Kidney glomerular epithelial cell (primary cell): Measurements from ENCODE around the gene CRISPLD2.
"Not testable (repeated sequence)": the region's sequence is repeated elsewhere in the genome, so short reads cannot be mapped to it uniquely, and the experiment has no call there.

ENCODE experiments used
- DNase-seq: peaks from one replicate; lab custom pipeline; 2025; lab: John Stamatoyannopoulos, UW

Gene CRISPLD2

DNA sequence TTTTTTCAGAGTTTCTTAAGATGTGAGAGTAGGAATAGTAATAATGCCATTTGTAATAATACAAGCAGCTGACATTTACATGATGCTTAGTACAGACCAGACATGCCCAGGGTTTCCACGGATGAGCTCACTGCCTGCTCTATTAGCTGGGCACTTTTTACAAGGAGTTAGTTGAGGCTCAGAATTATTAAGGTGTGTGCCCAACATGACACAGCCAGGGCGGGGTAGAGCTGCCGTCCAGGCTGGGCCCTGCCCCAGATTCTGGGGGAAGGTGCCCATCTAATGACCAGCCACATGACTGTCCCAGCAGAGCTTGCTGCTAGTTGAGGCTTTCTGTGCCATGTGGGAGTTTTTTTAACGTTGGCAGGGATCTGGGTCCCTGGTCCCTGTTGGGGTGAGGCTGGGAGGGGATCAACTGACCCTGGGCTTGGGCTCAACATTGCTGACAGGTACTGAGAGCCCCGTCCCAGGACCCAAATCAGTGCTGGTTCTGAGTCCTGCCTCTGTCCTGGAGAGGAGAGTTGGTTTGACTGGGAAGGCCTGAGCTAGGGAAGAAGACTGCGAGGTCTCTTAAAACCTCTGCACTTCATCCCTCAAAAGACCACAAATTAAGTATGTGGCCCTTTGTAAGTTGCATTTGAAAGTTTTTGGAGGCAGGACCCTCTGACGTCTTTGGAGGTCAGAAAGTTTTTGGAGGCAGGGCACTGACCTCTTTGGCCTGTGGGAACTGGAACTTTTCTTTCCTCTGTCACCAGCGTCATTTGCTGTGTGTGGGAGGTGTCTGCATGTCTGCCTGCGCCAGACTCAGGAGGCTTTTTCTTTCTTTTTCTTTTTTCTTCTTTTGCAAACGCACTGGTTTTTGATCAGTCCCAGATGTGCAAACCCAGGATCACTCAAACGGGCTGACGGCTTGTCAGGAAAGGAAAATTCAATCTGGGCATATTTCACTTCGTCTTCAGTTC is 2.2 kb downstream of the CRISPLD2 start:
- DNase-seq, result no peak

GRCh38 chr16:84822990-84823389 is 3.2 kb downstream of the CRISPLD2 start:
- no peak for DNase-seq

DNA sequence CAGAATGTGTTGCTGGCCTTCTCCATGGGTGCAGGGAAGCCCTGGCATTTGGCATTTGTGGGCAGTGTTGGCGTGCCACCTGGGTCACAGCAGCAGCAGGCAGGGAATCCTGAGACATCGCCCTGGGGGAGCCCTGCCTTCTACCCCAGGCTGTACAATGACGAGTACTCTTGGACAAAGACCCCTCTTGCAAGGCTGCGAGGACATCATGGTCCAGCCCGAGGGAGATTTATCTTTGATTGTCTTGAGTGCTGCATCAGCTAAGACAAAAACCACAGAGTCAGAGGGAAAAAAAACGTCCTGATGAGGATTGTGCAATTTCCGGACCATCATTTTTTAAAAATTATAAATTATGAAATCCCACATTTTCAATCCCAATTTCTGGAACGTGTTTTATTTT is 3.7 kb downstream of the CRISPLD2 start:
- no peak for DNase-seq

DNA sequence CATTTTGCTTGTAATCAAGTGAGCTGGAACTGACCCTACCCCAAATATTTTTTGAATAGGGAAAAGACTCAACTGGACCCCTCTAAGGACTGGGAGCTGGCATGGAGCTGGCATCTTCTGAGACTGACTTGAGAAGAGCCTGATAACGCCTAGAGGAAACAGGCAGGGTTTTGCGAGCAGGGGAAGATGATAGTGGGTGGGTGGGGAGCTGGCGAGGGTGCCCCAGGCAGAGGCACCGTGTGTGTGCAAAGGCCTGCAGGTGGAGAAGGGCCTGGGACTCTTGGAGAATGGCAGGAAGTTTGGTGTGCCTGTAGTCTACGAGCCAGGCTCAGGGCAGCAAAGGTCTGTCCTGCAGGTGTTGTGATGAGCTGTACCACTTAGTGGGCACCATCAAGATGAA is 4.1 kb downstream of the CRISPLD2 start:
- DNase-seq, result no peak

DNA sequence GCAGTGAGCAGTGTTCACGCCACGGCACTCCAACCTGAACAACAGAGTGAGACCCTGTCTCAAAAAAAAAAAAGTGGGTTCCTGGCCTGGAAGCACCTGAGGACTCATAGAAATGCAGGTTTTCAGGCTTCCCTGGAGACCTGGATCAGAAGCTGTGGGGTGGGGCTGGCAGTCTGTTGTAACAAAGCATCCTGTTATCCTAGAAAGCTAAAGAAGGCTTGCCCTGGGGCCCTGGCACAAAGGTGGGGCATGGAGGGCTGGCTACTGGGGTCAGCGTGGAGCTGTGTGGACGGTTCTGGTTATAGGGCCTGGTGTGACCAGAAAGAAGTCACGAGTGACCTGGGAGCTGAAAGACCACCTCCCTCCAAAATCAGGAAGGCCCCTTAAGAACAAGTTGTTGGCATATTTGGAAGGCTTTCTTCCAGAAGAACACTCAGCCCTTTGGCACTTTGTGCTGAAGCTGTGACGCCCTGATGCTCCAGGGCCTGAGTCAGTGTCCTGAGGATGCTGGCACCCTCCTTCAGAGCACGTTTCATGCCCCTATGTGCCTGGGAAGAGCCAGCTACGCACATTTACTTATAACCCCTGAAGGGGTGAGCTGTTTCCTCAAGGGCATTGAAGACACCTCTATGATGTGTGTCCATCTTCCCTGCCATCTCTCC is 6.2 kb downstream of the CRISPLD2 start:
- DNase-seq, result no peak

DNA sequence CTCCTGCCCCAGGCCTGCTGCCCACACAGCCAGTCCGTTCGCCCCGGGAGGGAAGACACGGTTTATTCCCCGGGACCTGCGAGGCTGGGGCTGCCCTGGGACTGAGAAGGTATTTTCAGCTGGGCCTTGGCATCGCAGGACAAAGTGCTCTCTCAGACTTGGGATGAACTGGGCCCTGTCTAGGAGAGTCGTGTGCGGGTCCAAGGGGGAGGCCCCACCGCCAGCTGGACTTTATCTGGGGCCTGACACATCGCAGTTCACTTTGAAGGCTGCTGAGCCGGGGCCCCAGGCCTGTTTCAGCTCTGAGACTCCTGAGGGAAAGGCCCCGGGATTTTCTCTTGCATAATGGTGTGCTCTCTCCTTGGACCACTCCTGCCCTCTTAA is 6.8 kb downstream of the CRISPLD2 start:
- no peak for DNase-seq

DNA sequence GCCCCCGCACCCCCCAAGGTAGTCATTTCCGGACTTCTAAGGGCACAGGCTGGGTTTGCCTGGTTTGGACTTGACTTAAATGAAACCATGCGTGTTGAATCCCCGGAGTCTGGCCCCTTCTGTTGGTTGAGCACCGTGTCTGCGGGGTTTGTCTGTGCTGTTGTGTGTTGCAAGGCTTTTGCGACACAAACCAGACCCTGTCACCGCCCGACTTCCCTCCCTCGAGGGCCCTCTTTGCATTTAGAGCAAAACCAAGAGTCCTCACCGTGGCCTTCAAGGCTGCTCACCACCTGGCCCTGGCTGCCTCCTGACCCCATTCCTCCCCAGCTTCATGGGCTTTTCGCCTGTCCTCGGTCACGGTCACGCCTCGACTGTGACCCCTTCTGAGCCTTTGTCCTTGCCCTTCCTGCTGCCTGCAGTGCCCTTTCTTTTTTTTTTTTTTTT is 7.4 kb downstream of the CRISPLD2 start:
- no peak for DNase-seq

GRCh38 chr16:84827897-84828296 is 8.1 kb downstream of the CRISPLD2 start:
- no peak for DNase-seq

DNA sequence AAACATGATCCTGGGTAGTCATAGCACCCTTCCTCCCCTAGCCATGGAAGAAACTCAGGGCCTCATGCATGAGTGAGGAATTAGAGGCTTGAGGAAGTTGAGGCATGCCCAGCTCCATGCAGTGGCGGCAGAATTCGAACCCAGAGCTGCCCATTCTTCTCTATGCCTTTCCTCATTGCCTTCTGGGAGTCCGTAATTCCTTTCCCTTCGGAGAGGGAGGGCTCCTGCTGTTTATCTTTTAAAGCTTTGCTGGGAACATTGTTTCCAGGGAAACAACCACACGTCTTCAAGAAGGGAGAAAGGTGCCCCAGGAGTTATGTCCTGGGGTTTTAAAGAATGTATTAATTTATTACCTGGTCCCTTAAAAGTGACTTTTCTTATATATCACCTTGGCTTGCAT is 8.5 kb downstream of the CRISPLD2 start:
- DNase-seq, result peak; percentile 18

DNA sequence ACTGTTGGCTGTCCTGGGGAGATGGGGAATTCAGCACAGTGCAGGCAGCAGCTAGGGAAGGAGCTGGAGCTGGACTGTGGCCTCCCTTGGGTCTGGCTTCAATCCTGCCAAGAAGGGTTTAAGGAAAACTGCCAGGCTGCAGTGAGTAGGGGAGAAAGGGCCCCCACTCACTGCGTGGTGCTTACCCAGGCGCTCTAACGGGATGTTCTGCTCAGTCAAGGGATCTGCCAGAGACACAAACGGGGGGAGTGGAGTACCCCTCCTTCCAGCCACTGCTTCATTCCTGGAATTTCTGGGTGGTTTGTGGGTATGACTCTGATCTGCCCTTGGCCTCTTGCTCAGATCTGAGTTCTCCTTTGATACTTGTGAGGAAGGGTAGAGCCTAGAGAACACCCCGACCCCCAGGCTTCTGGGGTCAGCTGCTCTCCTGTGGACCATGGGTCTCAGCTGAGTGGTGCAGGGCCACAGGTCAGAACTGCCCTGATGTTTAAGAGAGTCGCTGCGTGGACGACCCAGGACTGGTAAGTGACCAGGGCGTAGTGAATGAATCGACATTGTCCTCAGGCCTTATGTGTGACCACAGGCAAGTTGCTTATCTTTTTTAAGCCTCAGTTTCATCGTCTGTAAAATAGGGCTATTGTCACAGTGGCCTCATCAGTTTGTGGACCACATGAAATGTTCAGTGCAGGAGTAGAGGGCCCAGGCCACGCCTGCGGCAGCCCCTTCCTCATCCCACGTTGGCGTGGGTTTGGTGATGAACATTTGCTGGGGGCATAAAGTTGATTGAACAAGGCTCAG is 9.6 kb downstream of the CRISPLD2 start:
- DNase-seq, result peak; percentile 85

DNA sequence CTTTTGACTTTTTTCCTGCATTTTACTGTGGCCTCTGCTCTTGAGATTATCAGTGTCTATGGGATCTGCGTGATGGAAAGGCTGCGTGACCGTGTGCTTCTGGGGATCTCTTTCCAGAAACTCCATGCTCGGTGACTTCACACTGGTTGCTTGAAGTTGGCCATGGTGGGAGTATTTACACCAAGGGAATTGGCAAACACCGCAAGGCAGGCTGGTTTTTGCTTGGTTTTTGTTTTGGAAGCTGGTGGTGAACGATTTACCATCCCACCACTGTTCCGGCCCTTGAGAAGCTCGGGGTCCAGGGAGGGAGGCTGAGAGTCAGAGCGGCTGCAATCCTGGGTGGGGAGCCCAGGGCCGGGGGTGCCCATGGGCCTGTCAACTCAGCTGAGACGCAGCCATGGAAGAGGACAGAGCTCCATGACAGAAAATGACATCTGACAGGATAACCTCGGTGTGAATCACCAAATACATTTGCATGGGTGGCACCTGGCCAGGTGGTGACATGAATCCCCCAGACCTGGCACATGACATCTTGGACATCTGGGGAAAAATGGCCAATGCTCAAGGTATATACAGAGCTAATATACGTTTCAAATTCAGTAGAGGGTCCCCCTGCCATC is 11.1 kb downstream of the CRISPLD2 start:
- DNase-seq, result no peak

GRCh38 chr16:84831728-84832127 is 11.9 kb downstream of the CRISPLD2 start:
- not testable (repeated sequence) for DNase-seq

GRCh38 chr16:84832488-84833143 is 12.8 kb downstream of the CRISPLD2 start:
- peak; percentile 89 for DNase-seq

GRCh38 chr16:84833144-84833500 is 13.3 kb downstream of the CRISPLD2 start:
- DNase-seq, result no peak

GRCh38 chr16:84833542-84834402 is 14.0 kb downstream of the CRISPLD2 start:
- DNase-seq, result no peak

- DNase-seq, result no peak
These were observed 14.6 kb downstream of the CRISPLD2 start for GRCh38 chr16:84834403-84834772.

DNA sequence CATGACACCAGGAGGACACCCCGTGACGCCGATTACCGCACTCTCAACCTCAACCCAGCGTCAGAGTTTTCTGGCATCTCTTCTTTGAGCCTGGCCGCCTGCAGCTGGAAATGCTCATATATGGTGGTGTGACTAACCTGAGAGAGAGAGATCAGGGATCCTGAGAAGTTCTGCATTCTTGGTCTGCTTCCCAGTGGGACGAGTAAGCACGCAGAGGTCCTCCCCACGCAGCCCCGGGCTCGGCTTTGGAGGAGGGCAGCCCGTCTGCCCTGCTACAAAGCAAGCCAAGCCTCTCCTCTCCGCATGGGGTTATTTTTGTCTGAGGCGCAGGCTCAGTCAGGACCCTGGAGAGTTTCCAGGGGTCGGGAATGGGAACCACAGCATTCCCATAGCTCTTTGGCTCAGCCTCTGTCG is 16.5 kb downstream of the CRISPLD2 start:
- DNase-seq, result peak; percentile 98

DNA sequence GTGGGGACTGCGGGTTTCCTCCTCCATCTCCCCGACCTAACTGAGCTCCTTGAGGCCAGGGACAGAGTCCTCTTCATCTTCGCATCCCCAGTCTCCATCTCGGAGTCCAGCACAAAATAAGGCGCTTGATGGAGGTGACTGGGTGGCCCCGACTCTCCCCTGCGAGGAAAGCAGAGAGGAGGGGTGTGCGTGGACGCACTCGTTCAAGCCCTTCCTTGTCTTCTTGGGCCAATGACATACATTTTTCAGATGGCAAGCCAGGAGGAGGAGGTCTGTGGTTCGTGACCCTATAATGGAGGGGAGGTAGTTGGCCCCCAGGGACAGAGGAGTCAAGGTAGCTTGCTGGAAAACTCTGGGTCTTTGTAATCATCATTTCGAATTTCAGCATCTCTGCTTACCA is 17.2 kb downstream of the CRISPLD2 start:
- no peak for DNase-seq

DNA sequence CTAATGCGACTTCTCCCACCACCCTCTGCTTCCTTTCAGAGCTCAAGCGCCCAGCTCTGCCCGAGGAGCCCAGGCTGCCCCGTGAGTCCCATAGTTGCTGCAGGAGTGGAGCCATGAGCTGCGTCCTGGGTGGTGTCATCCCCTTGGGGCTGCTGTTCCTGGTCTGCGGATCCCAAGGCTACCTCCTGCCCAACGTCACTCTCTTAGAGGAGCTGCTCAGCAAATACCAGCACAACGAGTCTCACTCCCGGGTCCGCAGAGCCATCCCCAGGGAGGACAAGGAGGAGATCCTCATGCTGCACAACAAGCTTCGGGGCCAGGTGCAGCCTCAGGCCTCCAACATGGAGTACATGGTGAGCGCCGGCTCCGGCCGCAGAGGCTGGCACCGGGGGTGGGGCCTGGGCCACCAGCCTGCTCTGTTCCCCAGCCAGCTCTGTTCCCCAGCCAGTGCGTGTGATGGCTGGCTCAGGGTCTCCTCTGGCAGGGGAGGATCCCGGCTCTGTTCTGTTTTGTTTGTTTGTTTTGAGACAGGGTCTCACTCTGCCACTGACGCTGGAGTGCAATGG is 18.7 kb downstream of the CRISPLD2 start:
- DNase-seq, result no peak

- no peak for DNase-seq
These were observed 19.3 kb downstream of the CRISPLD2 start for GRCh38 chr16:84839054-84839453.
